ENCODE results near the gene YPEL4. TPM values are rescaled to one million over a fixed set of nuclear protein-coding genes. Genes with fewer than 3 reads are reported as not detected.

YPEL4 gene
- polyA plus RNA-seq, 1 experiment: 1.1 TPM

DNA sequence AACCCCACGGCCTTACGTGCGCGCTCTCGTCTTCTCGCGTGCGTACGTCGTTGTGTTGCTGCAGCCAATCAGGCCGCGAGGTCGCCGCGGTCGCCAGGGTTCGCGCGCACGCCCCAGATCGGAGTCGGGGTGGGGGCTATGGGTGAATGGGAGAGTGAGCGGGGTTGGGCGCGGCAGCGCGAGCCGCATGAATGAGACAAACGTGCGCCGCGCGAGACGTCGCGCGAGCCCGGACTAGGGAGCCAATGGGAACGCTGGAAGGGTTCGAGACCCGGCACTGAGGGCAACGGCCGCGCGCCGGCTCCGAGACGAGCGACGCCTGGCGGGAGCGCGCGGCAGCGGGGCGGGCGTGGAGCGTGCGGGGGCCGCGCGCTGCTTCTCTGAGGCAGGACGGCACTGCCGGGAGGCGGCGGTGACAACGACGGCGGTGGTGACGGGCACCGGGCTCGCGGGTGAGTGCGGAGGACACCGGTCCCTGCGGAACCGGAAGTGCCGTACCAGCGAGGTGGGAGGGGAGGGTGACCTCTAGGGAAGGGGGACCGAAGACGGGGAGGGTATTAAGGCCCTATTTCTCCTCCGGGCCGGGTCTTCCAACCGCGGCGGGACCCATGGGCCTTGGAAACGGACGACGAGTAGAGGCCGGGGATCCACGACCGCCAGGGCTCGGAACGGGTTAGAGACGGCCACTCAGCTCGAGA, 18.2 kb upstream of the YPEL4 start, which contains the start of gene ZDHHC5:
Gene ZDHHC5, plus strand, starts transcription at position 379 of the 698 bp plus-strand sequence. CDS start 4,977 bp downstream, outside the sequence.
- TF ChIP-seq, protein P1, sequence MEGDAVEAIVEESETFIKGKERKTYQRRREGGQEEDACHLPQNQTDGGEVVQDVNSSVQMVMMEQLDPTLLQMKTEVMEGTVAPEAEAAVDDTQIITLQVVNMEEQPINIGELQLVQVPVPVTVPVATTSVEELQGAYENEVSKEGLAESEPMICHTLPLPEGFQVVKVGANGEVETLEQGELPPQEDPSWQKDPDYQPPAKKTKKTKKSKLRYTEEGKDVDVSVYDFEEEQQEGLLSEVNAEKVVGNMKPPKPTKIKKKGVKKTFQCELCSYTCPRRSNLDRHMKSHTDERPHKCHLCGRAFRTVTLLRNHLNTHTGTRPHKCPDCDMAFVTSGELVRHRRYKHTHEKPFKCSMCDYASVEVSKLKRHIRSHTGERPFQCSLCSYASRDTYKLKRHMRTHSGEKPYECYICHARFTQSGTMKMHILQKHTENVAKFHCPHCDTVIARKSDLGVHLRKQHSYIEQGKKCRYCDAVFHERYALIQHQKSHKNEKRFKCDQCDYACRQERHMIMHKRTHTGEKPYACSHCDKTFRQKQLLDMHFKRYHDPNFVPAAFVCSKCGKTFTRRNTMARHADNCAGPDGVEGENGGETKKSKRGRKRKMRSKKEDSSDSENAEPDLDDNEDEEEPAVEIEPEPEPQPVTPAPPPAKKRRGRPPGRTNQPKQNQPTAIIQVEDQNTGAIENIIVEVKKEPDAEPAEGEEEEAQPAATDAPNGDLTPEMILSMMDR (IDR thresholded peaks at IDR 0.05; ENCODE audit: low read depth, low read length): peak; percentile 34
- H3K4me3 ChIP-seq (ENCODE audit: low read depth, low read length): peak within 1 kb of the TSS; percentile 94
- CTCF ChIA-PET: interaction anchor here (0.7 to 1.3 kb wide), 3 partner anchors 37 to 133 kb away, joined by 4 to 7 read pairs (median 6); no protein-coding TSS in a partner anchor
- H3K27me3 ChIP-seq (ENCODE audit: control insufficient read depth, insufficient read depth, low read length): no peaks in the 10 kb centered on the region
- DNase-seq (ENCODE audit: low read depth, low spot score): peak; percentile 100
- POLR2A ChIA-PET: interaction anchor here (0.6 to 0.7 kb wide), 3 partner anchors 39 to 906 kb away, joined by 3 to 5 read pairs (median 3); partner anchors contain the start of gene SELENOH
- peak within 1 kb of the TSS; percentile 92 for H3K27ac ChIP-seq (ENCODE audit: low read depth, low read length)
- H3K9me3 ChIP-seq (ENCODE audit: control insufficient read depth, insufficient read depth, low read length): no peaks in the 10 kb centered on the region; the same call in 1 of the 2 replicates

DNA sequence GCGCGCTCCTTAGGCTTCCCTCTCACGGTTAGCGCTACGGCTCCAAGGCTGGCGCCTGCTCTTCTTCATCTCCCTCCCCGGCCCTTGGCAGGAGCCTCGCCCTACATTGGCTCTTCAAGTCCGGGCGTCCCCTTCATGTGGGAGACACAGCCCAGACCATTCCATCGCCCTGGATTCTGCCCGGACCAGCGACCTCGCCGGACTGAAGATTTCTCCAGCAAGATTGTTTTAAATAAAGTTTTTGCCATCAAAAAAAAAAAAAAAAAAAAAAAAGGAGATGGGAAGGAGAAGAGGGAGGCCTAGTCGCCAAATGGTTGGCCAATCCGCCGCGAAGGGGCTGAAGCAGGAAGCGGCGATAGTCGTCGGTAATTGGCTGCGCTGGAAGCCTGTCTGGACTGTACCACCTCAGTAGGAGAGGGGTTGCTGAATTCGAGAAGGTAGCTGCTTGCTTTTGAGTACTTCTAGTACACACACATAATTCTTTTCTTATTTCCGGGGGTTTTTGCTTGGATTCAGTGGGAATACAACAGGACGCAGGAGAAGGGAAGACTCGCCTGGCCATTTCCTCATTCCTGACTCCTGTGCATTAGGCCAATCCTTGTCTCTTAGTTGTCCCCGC, 17.5 kb upstream of the YPEL4 start:
- TF ChIP-seq, protein P1 (IDR thresholded peaks at IDR 0.05; ENCODE audit: low read depth, low read length): no peak
- ChIA-PET POLR2A (interaction anchor here (0.7 to 0.9 kb wide), 3 partner anchors 10 to 907 kb away, joined by 3 to 5 read pairs (median 4); partner anchors contain the start of genes CLP1 and SELENOH), CTCF (interaction anchor here (0.7 to 1.3 kb wide), 4 partner anchors 12 to 133 kb away, joined by 3 to 7 read pairs (median 4); no protein-coding TSS in a partner anchor)
- peak overlapping the region; percentile 94 for H3K4me3 ChIP-seq (ENCODE audit: low read depth, low read length)
- DNase-seq (ENCODE audit: low read depth, low spot score): peak; percentile 99
- no peaks in the 10 kb centered on the region; the same call in 1 of the 2 replicates for H3K9me3 ChIP-seq (ENCODE audit: control insufficient read depth, insufficient read depth, low read length)
- H3K27ac ChIP-seq (ENCODE audit: low read depth, low read length): peak overlapping the region; percentile 92
- no peaks in the 10 kb centered on the region for H3K27me3 ChIP-seq (ENCODE audit: control insufficient read depth, insufficient read depth, low read length)

DNA sequence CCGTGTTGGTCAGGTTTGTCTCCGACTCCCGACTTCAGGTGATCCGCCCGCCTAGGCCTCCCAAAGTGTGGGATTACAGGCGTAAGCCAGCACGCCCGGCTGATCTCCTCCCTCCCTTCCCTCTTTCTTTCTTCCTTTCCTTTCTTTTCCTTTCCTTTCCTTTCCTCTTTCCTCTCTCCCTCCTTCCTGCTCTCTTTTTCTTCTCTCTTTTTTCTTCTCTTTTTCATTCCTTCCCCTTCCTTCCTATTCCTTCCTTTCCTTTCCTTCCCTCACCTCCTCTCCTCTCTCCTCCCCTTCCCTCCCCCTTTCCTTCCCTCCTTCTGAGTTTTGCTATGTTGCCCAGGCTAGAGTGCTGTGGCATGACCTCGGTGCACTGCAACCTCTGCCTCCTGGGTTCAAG, 14.3 kb upstream of the YPEL4 start:
- Histone ChIP-seq H3K9me3 (ENCODE audit: control insufficient read depth, insufficient read depth, low read length) (no peaks in the 10 kb centered on the region; the same call in 1 of the 2 replicates), H3K4me3 (ENCODE audit: low read depth, low read length) (no peak overlapping the region), H3K27me3 (ENCODE audit: control insufficient read depth, insufficient read depth, low read length) (no peaks in the 10 kb centered on the region), H3K27ac (ENCODE audit: low read depth, low read length) (no peak overlapping the region)
- DNase-seq (ENCODE audit: low read depth, low spot score): no peak
- ChIA-PET CTCF (no interaction called here), POLR2A (no interaction called here)
- TF ChIP-seq, protein P1 (IDR thresholded peaks at IDR 0.05; ENCODE audit: low read depth, low read length): no peak

DNA sequence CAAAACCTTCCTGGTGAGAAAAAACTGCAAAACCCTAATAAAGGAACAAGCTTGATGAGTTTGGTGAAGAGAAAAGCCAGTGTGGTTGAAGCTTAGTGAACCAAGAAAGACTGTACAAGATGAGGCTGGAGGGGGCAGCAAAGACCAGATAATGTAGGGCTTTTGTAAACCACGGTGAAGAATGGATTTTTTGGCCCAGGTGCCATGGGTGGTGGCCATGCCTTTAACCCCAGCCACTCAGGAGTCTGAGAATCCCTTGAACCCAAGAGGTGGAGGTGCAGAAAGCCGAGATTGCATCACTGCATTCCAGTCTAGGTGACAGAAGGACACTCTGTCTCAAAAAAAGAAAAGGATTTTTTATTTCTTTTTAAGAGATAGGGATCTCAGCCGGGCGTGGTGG, 13.2 kb upstream of the YPEL4 start:
- no peak overlapping the region for H3K4me3 ChIP-seq (ENCODE audit: low read depth, low read length)
- no peaks in the 10 kb centered on the region for H3K27me3 ChIP-seq (ENCODE audit: control insufficient read depth, insufficient read depth, low read length)
- H3K27ac ChIP-seq (ENCODE audit: low read depth, low read length): no peak overlapping the region
- POLR2A ChIA-PET: no interaction called here
- CTCF ChIA-PET: interaction anchor here (0.5 to 1.1 kb wide), 3 partner anchors 83 to 179 kb away, joined by 3 to 7 read pairs (median 3); no protein-coding TSS in a partner anchor
- H3K9me3 ChIP-seq (ENCODE audit: control insufficient read depth, insufficient read depth, low read length): no peaks in the 10 kb centered on the region
- DNase-seq (ENCODE audit: low read depth, low spot score): no peak
- TF ChIP-seq, protein P1 (IDR thresholded peaks at IDR 0.05; ENCODE audit: low read depth, low read length): 0 out of 2 replicates have a peak, but pooled peaks have one; percentile 9
